Heart left ventricle (tissue), 16 donors: ENCODE results near the gene IL15. TPM values are rescaled to one million over a fixed set of nuclear protein-coding genes. Genes with fewer than 3 reads are reported as not detected.
"Not testable (repeated sequence)": the region's sequence is repeated elsewhere in the genome, so short reads cannot be mapped to it uniquely, and the experiment has no call there.

Source experiments
- ATAC-seq, 4 donors: fragments of 200-7000 bp; cut with Tn5 transposase; one replicate each; pipeline ENCODE4 v1.9.1; 2020 to 2022; ENCODE audit warnings: moderate library complexity in 4 of 4, mild to moderate bottlenecking in 3 of 4, moderate number of reproducible peaks in 1 of 4
- DNase-seq, 5 donors: peaks; one replicate each; pipeline ENCODE4 v3.0.0-alpha.2; 2020
- H3K27ac ChIP-seq, 12 donors: fragments of 200-600 bp; sonication (generic) in 4 of 12; one replicate each; pipeline versions ENCODE4 v1.5.0 to v1.8.0; 2016 to 2022; ENCODE audit warnings: mild to moderate bottlenecking in 2 of 12
- H3K27me3 ChIP-seq, 9 donors: fragments of 200-600 bp; sonication (generic) in 2 of 9; one replicate each; pipeline versions ENCODE4 v1.5.1 to v1.8.0; 2016 to 2022; ENCODE audit warnings: mild to moderate bottlenecking in 3 of 9
- H3K36me3 ChIP-seq, 9 donors: fragments of 200-600 bp; sonication (generic) in 2 of 9; one replicate each; pipeline versions ENCODE4 v1.5.0 to v1.8.0; 2018 to 2022; ENCODE audit warnings: mild to moderate bottlenecking in 2 of 9
- H3K4me1 ChIP-seq, 12 donors: fragments of 200-600 bp; sonication (generic) in 4 of 12; one replicate each; pipeline versions ENCODE4 v1.5.0 to v1.8.0; 2016 to 2022; ENCODE audit warnings: mild to moderate bottlenecking in 3 of 12
- H3K4me3 ChIP-seq, 12 donors: fragments of 200-600 bp; sonication (generic) in 4 of 12; one replicate each; pipeline versions ENCODE4 v1.5.0 to v1.8.0; 2017 to 2022; ENCODE audit warnings: mild to moderate bottlenecking in 9 of 12, moderate library complexity in 4 of 12
- H3K9me3 ChIP-seq, 12 donors: fragments of 200-600 bp; sonication (generic) in 4 of 12; one replicate each; pipeline versions ENCODE4 v1.5.0 to v1.8.0; 2016 to 2022; ENCODE audit warnings: mild to moderate bottlenecking in 1 of 12
- CTCF ChIP-seq, 12 donors: fragments of 200-600 bp; sonication (generic) in 4 of 12; IDR thresholded peaks; one replicate each; pipeline versions ENCODE4 v1.5.0 to v1.8.0; 2018 to 2022; ENCODE audit warnings: antibody characterized with exemption in 12 of 12, mild to moderate bottlenecking in 5 of 12
- POLR2A ChIP-seq, 2 donors: fragments of 450-650 bp; IDR thresholded peaks; one replicate each; pipeline ENCODE4 v1.6.1; 2017; ENCODE audit warnings: antibody characterized with exemption in 2 of 2, mild to moderate bottlenecking in 2 of 2, moderate library complexity in 2 of 2
- WGBS, 4 donors: extraction: QIAGEN DNeasy Blood & Tissue Kit in 2 of 4; methylation state at CpG; one replicate each; pipeline versions ENCODE4 v1.1.5 to v1.1.7; 2013 to 2018; 5-methylcytosine and 5-hydroxymethylcytosine counted together
- intact Hi-C, 10 donors: fragments of 100-400 bp; cut with DNase I; formaldehyde crosslinking; loops; one replicate each; pipeline versions ENCODE4 v1.11.1 to v1.14.2; 2022
- polyA plus RNA-seq, 2 donors: library from polyadenylated mRNA; stranded (reverse); fragments of 200-250 nt; gene quantifications; one replicate each; pipeline ENCODE4 v1.2.3, GENCODE V29; 2013
- total RNA-seq, 9 donors: library from RNA; depleted of rRNA in 2 of 9; stranded (reverse); fragments of >200 nt in 2 of 9; fragmentation: NEBNext Ultra II Directional in 3 of 9; extraction: Animal tissue kit (Norgen Biotek cat#: 25700) in 3 of 9; gene quantifications; one replicate each; pipeline versions ENCODE4 v1.1.0 to v1.2.4, GENCODE V29; 2016 to 2023
- donor health status: ischemic (EF 13 %, LVEDD 7.1; RV severe dilation, severe dysfunction).
- donor health status: healthy with polysubstance abuse.
- donor health status: DM: no; HTN: yes; CAD: no.
- donor health status: DM: no; HTN: no; CAD: no.
- donor health status: ischemic (EF 25% LVEDD 6.9; RV normal size, moderate dysfunction).
- donor health status: ischemic (EF 25% LVEDD 5.7; RV mildly dilated, moderate dysfunction).
- donor health status: healthy.
- donor health status: DM: yes; HTN: yes; CAD: no.
- donor health status: ischemic (EF 35%, LVEDD 5.7; RV mildly dilated, moderate dysfunction).
- donor health status: nonischemic (EF 11% LVEDD 7.7; RV severe dilation, severe dysfunction).
- donor health status: DM: yes; HTN: yes; CAD: no.
- donor health status: PGD.
- donor health status: ischemic (EF 29% LVEDD 5.4; RV normal size, mild dysfunction).
- donor health status: nonischemic (EF 23%, LVEDD 6.1; RV moderate dilation, normal function).

IL15 gene
- total and polyA plus RNA-seq, 11 donors: 1.1 to 15.1 (median 2.5) TPM

GRCh38 chr4:141605425-141605856 lies 30.9 kb upstream of the IL15 start:
- intact Hi-C loops: no loop called here
- H3K36me3 ChIP-seq: no peaks in the 10 kb centered on the region
- DNase-seq (peak in 1 of 5 donors; percentile 14), ATAC-seq (no peak)
- H3K9me3 ChIP-seq: no peaks in the 10 kb centered on the region
- TF ChIP-seq CTCF (IDR thresholded peaks at IDR 0.05): no peak
- TF ChIP-seq POLR2A (IDR thresholded peaks at IDR 0.05): no peak
- H3K4me3 ChIP-seq: no peak overlapping the region
- no peaks in the 10 kb centered on the region for H3K4me1 ChIP-seq
- no peak overlapping the region for H3K27ac ChIP-seq
- no peaks in the 10 kb centered on the region for H3K27me3 ChIP-seq
- 90 to 96% (median 93%) methylated on average over 11 to 18 of the region's 18 CpGs for WGBS, 4 donors

DNA sequence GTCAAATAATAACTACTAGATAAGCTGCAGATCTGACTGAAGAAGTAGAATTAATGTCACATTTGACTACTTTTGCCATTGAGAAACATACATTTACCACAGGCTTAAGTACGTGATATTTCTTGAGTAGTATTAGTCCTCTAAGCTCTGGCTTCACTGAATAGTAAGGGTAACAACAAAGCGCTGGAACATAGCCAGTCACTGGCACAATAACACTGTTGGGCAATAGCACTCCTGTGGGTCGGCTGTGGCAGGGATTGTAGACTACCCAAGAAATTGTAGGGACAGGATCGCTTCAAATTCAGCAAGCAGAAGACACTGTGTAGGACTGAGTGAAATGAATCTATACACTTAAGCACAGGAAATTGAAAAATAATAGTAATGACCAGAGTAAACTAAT lies 27.1 kb upstream of the IL15 start:
- DNase-seq (peak in 2 of 5 donors; percentile 36 to 43), ATAC-seq (peak in 2 of 4 donors; percentile 74 to 82)
- intact Hi-C loops: no loop called here
- no peaks in the 10 kb centered on the region for H3K36me3 ChIP-seq
- 71 to 81% (median 77%) methylated on average over 4 of the region's 4 CpGs for WGBS, 4 donors
- TF ChIP-seq POLR2A (IDR thresholded peaks at IDR 0.05) (no peak), CTCF (IDR thresholded peaks at IDR 0.05) (no peak)
- H3K4me3 ChIP-seq: no peak overlapping the region
- H3K4me1 ChIP-seq: no peaks in the 10 kb centered on the region
- no peaks in the 10 kb centered on the region for H3K9me3 ChIP-seq
- no peak overlapping the region for H3K27ac ChIP-seq
- H3K27me3 ChIP-seq: no peaks in the 10 kb centered on the region

DNA sequence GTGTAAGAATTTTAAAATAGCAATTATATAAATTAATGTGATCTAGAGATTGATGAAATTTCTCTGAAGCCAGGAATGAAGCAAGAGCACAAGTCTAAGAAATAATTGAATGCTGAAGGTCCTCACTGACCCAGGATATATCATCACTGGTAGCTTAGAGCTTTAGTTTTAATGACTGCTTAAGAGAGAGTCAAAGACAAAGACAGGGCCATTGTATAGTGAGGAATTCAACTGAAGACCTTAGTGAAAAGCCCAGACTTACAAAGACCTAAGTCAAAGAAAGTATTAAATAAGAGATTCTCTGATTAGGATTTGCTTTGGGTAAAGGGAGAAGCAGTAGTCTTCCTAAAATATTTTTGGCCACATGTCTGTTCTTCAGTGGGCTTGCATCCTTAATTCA lies 26.0 kb upstream of the IL15 start:
- intact Hi-C loops: no loop called here
- no peak overlapping the region for H3K27ac ChIP-seq
- H3K27me3 ChIP-seq: no peaks in the 10 kb centered on the region
- TF ChIP-seq CTCF (IDR thresholded peaks at IDR 0.05): no peak
- TF ChIP-seq POLR2A (IDR thresholded peaks at IDR 0.05): no peak
- DNase-seq (no peak), ATAC-seq (no peak)
- H3K9me3 ChIP-seq: no peaks in the 10 kb centered on the region
- H3K4me1 ChIP-seq: no peaks in the 10 kb centered on the region
- H3K4me3 ChIP-seq: no peak overlapping the region
- no peaks in the 10 kb centered on the region for H3K36me3 ChIP-seq

DNA sequence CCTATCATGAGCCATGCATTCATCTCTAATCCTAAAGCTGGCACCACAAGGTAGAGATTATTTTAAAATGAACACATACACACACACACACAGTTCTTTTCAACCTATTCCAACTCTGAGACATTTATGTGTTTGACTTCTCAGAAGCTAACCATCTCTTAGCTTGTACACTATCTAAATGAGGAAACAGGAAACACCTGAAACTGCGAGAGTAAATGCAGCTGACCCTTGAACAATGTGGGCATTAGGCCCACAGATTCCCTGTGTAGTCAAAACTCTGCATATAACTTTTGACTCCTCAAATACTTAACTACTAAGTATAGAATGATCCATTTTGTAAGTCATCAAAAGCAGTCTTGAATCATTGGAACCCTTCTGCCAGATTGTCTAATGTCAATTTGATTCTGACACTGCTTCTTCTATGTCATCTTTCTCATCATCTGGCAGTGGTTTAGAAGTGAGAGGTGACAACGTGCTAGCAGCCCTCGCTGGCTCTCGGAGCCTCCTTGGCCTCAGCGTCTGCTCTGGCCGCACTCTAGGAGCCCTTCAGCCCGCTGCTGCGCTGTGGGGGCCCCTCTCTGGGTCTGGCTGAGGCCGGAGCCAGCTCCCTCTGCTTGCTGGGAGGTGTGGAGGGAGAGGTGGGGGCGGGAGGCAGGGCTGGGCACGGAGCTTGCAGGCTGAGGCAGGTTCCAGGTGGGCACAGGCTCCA lies 21.4 kb upstream of the IL15 start:
- intact Hi-C loops: no loop called here
- TF ChIP-seq CTCF (IDR thresholded peaks at IDR 0.05) (no peak), POLR2A (IDR thresholded peaks at IDR 0.05) (no peak)
- no peaks in the 10 kb centered on the region for H3K27me3 ChIP-seq
- DNase-seq (peak in 1 of 5 donors; percentile 55), ATAC-seq (no peak)
- H3K27ac ChIP-seq: no peak overlapping the region
- no peaks in the 10 kb centered on the region for H3K4me1 ChIP-seq
- no peak overlapping the region for H3K4me3 ChIP-seq
- WGBS, 4 donors: 62 to 81% (median 76%) methylated on average over 9 to 11 of the region's 11 CpGs
- H3K36me3 ChIP-seq: no peaks in the 10 kb centered on the region
- H3K9me3 ChIP-seq: no peaks in the 10 kb centered on the region

- H3K9me3 ChIP-seq, H3K36me3 ChIP-seq, H3K4me1 ChIP-seq, intact Hi-C loops, H3K27ac ChIP-seq, H3K4me3 ChIP-seq, DNase-seq, H3K27me3 ChIP-seq, ATAC-seq: not testable (repeated sequence)
- 87 to 97% (median 96%) methylated on average over 8 of the region's 8 CpGs for WGBS, 4 donors
Observed at GRCh38 chr4:141615587-141615918, 20.8 kb upstream of the IL15 start.
